Stimulated activated CD4-positive, alpha-beta T cell treated with anti-CD3 and anti-CD28 coated beads, TNF-alpha, amount 100 ng/mL, for 24 hours (primary cell): ENCODE results near the gene CAPS.
"Not testable (repeated sequence)": the region's sequence is repeated elsewhere in the genome, so short reads cannot be mapped to it uniquely, and the experiment has no call there.

Experiments
- DNase-seq, 3 experiments: peaks; one replicate each; pipeline ENCODE4 v3.0.0-alpha.2; 2020; ENCODE audit warnings: low read depth in 3 of 3

The CAPS gene

GRCh38 chr19:5955636-5955935 is 41.5 kb downstream of the CAPS start:
- no peak for DNase-seq

GRCh38 chr19:5956323-5956722 is 42.3 kb downstream of the CAPS start:
- no peak for DNase-seq

- no peak for DNase-seq
These were observed 42.7 kb downstream of the CAPS start for GRCh38 chr19:5956728-5957127.

- no peak for DNase-seq
These were observed 43.1 kb downstream of the CAPS start for GRCh38 chr19:5957170-5957569.

- DNase-seq: no peak
These were observed 44.2 kb downstream of the CAPS start for GRCh38 chr19:5958074-5958850.

DNA sequence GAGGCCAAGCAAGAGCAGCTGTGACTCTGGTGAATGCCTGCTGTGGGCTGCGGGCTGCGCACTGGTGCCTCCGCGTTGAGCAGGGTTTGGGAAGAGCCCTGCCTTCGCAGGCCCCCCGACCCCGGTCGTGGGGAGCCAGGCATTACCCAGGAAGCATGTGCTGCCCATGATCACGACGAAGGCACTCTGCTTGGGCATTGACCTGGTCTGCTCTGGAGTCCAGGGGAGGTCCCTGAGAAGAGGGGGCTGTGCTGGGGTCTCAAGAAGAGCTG is 44.7 kb downstream of the CAPS start:
- no peak for DNase-seq

GRCh38 chr19:5959260-5960004 is 45.4 kb downstream of the CAPS start:
- DNase-seq: no peak

GRCh38 chr19:5960005-5961001 is 46.2 kb downstream of the CAPS start:
- DNase-seq: no peak

GRCh38 chr19:5961641-5961968 is 47.6 kb downstream of the CAPS start:
- not testable (repeated sequence) for DNase-seq

DNA sequence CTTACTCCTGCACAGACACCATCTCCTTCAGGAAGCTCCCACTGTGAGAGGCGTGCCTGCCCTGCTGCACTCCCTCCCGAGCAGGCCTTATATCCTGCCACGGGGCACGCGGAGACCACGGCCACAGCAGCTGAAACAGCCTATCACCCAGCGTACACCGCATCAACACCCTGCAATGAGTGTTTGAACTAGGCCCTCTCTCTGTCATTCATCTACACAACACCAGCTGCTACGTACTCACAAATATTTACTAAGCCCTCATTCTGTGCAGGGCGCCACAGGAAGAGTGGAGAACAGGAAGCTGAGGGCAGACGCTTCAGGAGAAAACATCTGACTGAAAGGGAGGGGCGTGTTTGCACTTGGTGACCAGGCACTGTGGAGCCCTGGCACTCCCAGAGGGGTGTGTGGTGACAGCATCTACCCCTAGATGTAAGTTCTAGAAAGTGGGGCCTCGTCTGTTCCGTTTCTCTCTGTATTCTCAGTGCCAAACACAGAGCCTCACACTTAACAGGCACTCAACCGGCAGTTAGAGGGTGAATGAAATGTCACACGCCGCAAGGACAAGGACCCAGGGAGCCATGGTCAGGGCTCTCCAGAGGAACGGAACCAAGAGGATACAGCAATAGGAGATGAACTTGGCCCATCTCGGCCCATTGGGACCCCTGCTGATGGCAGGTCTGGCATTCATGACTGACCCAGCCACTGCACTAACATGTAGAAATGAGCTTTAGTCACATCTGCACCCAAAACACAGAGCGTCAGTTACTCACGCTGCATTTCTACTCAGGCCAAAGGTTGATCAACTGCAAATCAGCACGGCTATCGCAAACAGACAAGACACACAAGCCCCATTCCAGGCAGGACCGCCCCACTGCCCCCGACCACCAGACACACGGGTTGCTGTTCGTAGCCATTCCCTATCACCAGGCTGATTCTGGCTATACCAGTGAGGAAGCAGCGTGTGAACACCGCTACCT is 48.2 kb downstream of the CAPS start:
- DNase-seq: peak in 2 of 3 experiments; percentile 22 to 36

DNA sequence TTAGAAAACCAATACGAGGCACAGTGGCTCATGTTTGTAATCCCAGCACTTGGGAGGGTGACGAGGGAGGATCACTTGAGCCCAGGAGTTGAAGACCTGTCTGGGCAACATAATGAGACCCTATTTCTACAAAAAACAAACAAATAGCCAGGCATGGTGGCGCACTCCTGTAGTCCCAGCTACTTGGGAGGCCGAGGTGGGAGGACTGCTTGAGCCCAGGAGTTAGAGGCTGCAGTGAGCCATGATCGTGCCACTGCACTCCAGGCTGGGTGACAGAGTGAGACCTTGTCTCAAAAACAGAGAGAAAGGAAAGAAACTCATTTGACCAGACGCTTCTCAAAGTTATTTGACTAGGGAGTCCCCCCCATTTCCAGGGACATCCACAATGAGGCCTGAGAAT is 49.2 kb downstream of the CAPS start:
- not testable (repeated sequence) for DNase-seq

DNA sequence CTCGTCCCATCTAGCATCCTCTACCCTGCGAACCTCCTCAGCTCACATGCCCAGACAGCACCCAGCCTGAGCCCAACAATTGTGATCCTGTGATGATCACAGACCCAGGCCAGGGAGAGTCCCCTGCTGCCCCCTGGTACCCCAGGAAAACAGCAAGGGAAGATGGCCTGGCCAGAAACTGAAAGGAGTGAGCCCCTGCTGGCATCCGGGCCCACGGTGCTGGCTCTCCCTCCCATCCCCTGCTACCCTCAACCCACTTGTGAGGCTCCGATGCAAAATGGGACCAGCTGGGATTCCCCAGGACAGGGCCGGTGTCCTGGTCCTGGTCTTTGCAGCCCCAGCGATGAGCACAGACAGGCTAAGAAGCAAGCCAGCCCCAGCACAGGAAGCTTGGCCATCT is 49.8 kb downstream of the CAPS start:
- no peak for DNase-seq

GRCh38 chr19:5964816-5965565 is 50.9 kb downstream of the CAPS start:
- no peak for DNase-seq
